ENCODE measurements around the gene XRN1. TPM values are rescaled to one million over a fixed set of nuclear protein-coding genes. Genes with fewer than 3 reads are reported as not detected.
"Not testable (repeated sequence)": the region's sequence is repeated elsewhere in the genome, so short reads cannot be mapped to it uniquely, and the experiment has no call there.

Gene XRN1
- total RNA-seq, 4 donors from 2014 or later, result 32.2 to 89.6 (median 36.6) TPM

GRCh38 chr3:142444343-142444742, 3.5 kb downstream of the XRN1 start:
- Histone ChIP-seq H3K27ac (no peak overlapping the region), H3K4me1 (peaks cover 36% of the 10 kb centered on the region)
- WGBS, result 92% methylated on average over 11 of the region's 11 CpGs

GRCh38 chr3:142443060-142443459, 4.8 kb downstream of the XRN1 start:
- H3K27ac ChIP-seq; H3K9me3 ChIP-seq; H3K4me3 ChIP-seq; H3K27me3 ChIP-seq; DNase-seq (ENCODE audit: low spot score in 2 of 2); H3K36me3 ChIP-seq: not testable (repeated sequence)
- peaks cover 38% of the 10 kb centered on the region for H3K4me1 ChIP-seq
- WGBS, result 92% methylated on average over 12 of the region's 12 CpGs

More at GRCh38 chr3:142444343-142444742, 3.5 kb downstream of the XRN1 start:
- Histone ChIP-seq H3K27me3 (no peaks in the 10 kb centered on the region), H3K36me3 (no peaks in the 10 kb centered on the region), H3K9me3 (no peaks in the 10 kb centered on the region), H3K4me3 (no peak overlapping the region)
- TF ChIP-seq POLR2A (IDR thresholded peaks at IDR 0.05) (no peak), POLR2AphosphoS5 (IDR thresholded peaks at IDR 0.05) (no peak), CTCF (IDR thresholded peaks at IDR 0.05) (no peak), EP300 (IDR thresholded peaks at IDR 0.05) (no peak)
- DNase-seq (ENCODE audit: low spot score in 2 of 2), result no peak

GRCh38 chr3:142439499-142440220, 8.2 kb downstream of the XRN1 start:
- not testable (repeated sequence) for H3K4me3 ChIP-seq; H3K9me3 ChIP-seq; DNase-seq (ENCODE audit: low spot score in 2 of 2); H3K27ac ChIP-seq; H3K27me3 ChIP-seq; H3K36me3 ChIP-seq
- H3K4me1 ChIP-seq, result peaks cover 22% of the 10 kb centered on the region
- WGBS, result 65% methylated on average over 15 of the region's 15 CpGs

- DNase-seq (ENCODE audit: low spot score in 2 of 2); H3K9me3 ChIP-seq; H3K36me3 ChIP-seq; H3K27ac ChIP-seq; H3K27me3 ChIP-seq; H3K4me3 ChIP-seq: not testable (repeated sequence)
- 96% methylated on average over 11 of the region's 11 CpGs for WGBS
- peaks cover 18% of the 10 kb centered on the region for H3K4me1 ChIP-seq
Measured at GRCh38 chr3:142438096-142438495, 9.7 kb downstream of the XRN1 start.

- TF ChIP-seq POLR2A (IDR thresholded peaks at IDR 0.05) (no peak), EP300 (IDR thresholded peaks at IDR 0.05) (no peak), CTCF (IDR thresholded peaks at IDR 0.05) (no peak), POLR2AphosphoS5 (IDR thresholded peaks at IDR 0.05) (no peak)
- H3K27ac ChIP-seq, result no peak overlapping the region
- no peak overlapping the region for H3K4me3 ChIP-seq
- H3K27me3 ChIP-seq, result no peaks in the 10 kb centered on the region
- no peaks in the 10 kb centered on the region for H3K9me3 ChIP-seq
- no peak for DNase-seq (ENCODE audit: low spot score in 2 of 2)
- H3K36me3 ChIP-seq, result peaks cover 13% of the 10 kb centered on the region
- peaks cover 16% of the 10 kb centered on the region for H3K4me1 ChIP-seq
Measured at GRCh38 chr3:142436951-142437585, 10.8 kb downstream of the XRN1 start.

GRCh38 chr3:142434503-142434902, 13.3 kb downstream of the XRN1 start:
- no peak overlapping the region for H3K27ac ChIP-seq
- H3K36me3 ChIP-seq, result peaks cover 33% of the 10 kb centered on the region
- H3K4me3 ChIP-seq, result no peak overlapping the region
- no peaks in the 10 kb centered on the region for H3K9me3 ChIP-seq
- no peaks in the 10 kb centered on the region for H3K27me3 ChIP-seq
- H3K4me1 ChIP-seq, result peaks cover 10% of the 10 kb centered on the region
- TF ChIP-seq EP300 (IDR thresholded peaks at IDR 0.05) (no peak), POLR2AphosphoS5 (IDR thresholded peaks at IDR 0.05) (no peak), POLR2A (IDR thresholded peaks at IDR 0.05) (no peak), CTCF (IDR thresholded peaks at IDR 0.05) (no peak)
- WGBS, result 80% methylated on average over 4 of the region's 4 CpGs
- DNase-seq (ENCODE audit: low spot score in 2 of 2), result no peak
